Stomach smooth muscle (tissue), 2 donors: ENCODE measurements around the gene FAXC.

ENCODE experiments used
- H3K27ac ChIP-seq: one replicate; pipeline ENCODE4 v1.7.0; 2013; ENCODE audit warnings: mild to moderate bottlenecking, low read length, inconsistent platforms
- H3K27me3 ChIP-seq, 2 donors: one replicate each; pipeline ENCODE4 v1.7.0; 2013; ENCODE audit warnings: low read length in 2 of 2; ENCODE audit not compliant: insufficient read depth in 2 of 2, control insufficient read depth in 1 of 2
- H3K36me3 ChIP-seq, 2 donors: one replicate each; pipeline ENCODE4 v1.7.0; 2013; ENCODE audit warnings: low read length in 2 of 2; ENCODE audit not compliant: control insufficient read depth in 2 of 2, insufficient read depth in 2 of 2
- H3K4me1 ChIP-seq: one replicate; pipeline ENCODE4 v1.7.0; 2013; ENCODE audit warnings: low read length; ENCODE audit not compliant: control insufficient read depth, insufficient read depth
- H3K4me3 ChIP-seq, 2 donors: one replicate each; pipeline ENCODE4 v1.7.0; 2013; ENCODE audit warnings: low read length in 2 of 2
- H3K9ac ChIP-seq, 2 donors: one replicate each; pipeline ENCODE4 v1.7.0; 2013; ENCODE audit warnings: low read length in 2 of 2, mild to moderate bottlenecking in 1 of 2
- H3K9me3 ChIP-seq, 2 donors: one replicate each; pipeline ENCODE4 v1.7.0; 2013; ENCODE audit warnings: low read length in 2 of 2; ENCODE audit not compliant: control insufficient read depth in 2 of 2
- donor health status: healthy.
- donor health status: Pancreatic carcinoma.

Gene FAXC

DNA sequence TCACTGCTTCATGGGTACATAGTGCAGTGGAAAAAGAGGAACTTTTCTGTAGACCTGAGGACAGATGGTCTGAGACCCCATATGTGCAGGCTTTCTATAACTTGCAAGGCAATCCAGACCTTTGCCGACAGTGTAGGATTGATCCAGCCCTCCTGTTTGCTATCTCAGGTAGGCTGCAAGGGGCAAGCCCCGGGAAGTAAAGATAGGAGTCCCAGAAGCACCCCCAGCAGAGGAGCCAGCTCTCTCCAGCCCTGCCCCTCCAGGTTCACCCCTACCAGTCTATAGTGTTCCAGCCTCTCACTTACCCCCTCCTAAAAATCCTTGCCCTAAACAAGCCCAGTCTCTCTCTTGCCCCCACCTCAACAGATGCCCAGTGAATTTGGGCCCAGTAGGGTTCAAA is 96.2 kb downstream of the FAXC start:
- Histone ChIP-seq H3K4me1 (no peaks in the 10 kb centered on the region), H3K27ac (no peak overlapping the region), H3K27me3 (no peaks in the 10 kb centered on the region), H3K4me3 (no peak overlapping the region), H3K9ac (no peak overlapping the region), H3K9me3 (no peaks in the 10 kb centered on the region), H3K36me3 (no peaks in the 10 kb centered on the region)

DNA sequence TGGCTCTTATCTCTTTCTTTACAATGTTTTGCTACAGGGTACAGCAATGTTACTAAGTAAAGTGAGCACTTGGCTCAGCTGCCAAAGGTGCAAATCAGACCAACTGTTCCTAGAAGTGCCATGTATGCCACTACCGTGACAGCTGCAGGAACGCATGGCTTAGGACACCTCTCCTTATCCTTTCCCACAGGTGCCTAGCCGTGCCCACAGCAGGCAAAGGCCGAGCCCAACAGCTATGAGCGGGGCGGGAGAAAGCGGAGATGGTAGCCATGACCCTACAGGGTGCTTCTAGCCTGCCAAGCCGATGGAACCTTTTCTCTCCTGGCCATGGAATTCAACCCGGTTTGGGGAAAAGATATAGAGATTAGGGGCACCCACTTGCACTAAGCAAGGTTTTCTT is 97.1 kb downstream of the FAXC start:
- Histone ChIP-seq H3K9ac (no peak overlapping the region), H3K27me3 (no peaks in the 10 kb centered on the region), H3K27ac (no peak overlapping the region), H3K4me1 (no peaks in the 10 kb centered on the region), H3K4me3 (no peak overlapping the region), H3K36me3 (no peaks in the 10 kb centered on the region), H3K9me3 (no peaks in the 10 kb centered on the region)

DNA sequence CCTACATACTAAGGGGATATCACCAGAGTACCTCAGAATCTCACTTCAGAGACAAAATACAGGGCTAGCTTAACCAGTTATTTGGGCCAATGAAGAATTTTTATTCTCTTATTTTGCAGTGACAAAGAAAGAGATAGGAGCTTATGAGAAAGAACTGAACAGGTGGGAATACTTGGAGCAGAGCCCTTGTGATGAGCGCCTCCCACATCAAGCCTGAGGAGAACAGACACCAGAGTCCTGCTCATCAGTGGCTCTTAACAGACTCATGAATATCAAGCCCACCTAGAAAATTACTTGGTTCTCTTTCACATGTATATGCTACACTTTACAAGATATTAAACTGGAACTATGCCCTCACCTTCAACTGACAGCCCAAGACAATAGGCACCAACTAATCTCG is 99.0 kb downstream of the FAXC start:
- H3K27ac ChIP-seq = no peak overlapping the region
- no peaks in the 10 kb centered on the region for H3K9me3 ChIP-seq
- no peak overlapping the region for H3K4me3 ChIP-seq
- no peaks in the 10 kb centered on the region for H3K27me3 ChIP-seq
- H3K9ac ChIP-seq = no peak overlapping the region
- H3K36me3 ChIP-seq = no peaks in the 10 kb centered on the region
- H3K4me1 ChIP-seq = no peaks in the 10 kb centered on the region

DNA sequence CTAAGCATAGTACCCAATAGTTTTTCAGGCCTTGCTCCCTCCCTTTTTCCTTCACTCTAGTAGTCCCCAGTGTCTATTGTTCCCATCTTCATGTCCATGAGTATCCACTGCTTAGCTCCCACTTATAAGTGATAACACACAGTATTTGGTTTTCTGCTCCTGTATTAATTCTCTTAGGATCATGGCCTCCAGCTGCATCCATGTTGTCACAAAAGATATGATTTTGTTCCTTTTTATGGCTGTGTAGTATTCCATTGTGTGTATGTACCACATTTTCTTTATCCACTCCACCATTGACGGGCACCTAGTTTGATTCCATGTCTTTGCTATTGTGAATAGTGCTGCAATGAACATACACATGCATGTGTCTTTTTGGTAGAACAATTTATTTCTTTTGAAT is 102.9 kb downstream of the FAXC start:
- no peaks in the 10 kb centered on the region for H3K9me3 ChIP-seq
- no peaks in the 10 kb centered on the region for H3K27me3 ChIP-seq

DNA sequence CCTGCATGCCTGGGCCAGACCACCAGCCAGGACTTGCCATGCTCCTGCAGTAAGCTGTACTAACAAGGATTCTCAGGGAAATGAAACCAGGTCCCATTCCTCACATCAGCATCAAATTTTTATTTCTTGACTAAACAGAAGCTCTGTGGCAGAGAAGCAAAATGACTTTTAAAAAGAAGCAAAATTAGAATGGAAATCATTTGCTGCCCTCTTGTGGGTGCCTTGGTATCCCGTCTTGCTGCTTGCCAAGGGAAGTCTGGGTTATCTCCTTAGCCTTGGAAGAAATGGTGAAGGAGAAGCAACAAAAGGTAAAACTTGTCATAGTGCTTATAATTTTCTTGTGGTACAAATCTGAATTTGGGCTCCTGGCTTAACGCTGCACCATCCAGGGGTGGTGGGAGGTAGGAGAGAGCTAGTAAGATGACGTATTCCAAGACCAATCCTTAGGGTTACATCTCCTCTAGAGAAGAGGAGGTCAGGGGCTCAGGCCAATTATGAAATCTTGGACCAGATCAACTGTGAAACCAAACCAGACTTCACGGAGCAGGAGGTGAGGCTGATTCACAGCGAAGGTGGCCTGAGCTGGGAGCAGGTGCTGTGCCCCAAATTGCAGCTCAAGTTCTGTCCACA is 107.5 kb downstream of the FAXC start:
- no peak overlapping the region for H3K9ac ChIP-seq
- H3K27me3 ChIP-seq = no peaks in the 10 kb centered on the region
- no peaks in the 10 kb centered on the region for H3K4me1 ChIP-seq
- H3K9me3 ChIP-seq = peaks cover 0 to 3% of the 10 kb centered on the region in 2 donors
- no peak overlapping the region for H3K4me3 ChIP-seq
- H3K36me3 ChIP-seq = no peaks in the 10 kb centered on the region
- no peak overlapping the region for H3K27ac ChIP-seq

More for the DNA sequence above, 102.9 kb downstream of the FAXC start:
- no peak overlapping the region for H3K9ac ChIP-seq
- no peaks in the 10 kb centered on the region for H3K36me3 ChIP-seq
- no peak overlapping the region for H3K27ac ChIP-seq
- no peak overlapping the region for H3K4me3 ChIP-seq
- H3K4me1 ChIP-seq = no peaks in the 10 kb centered on the region

DNA sequence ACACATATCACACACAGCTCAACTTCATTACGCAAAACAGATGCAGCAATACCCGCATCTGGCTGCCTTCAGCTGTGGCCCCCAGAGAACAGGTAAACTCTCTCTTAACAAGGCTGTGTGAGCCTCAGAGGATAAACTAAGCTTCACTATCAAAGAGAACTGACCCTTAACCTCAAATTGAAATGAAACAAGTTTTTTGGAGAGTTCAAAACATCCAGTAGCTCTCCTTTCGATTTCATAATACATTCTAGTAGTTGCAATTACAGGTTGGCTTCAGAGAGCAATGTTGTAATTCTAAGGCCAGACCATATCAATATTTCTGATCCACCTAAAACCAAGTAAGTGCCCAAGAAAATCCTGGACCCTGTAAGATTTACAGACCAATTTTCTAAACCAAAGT is 113.5 kb downstream of the FAXC start:
- no peaks in the 10 kb centered on the region for H3K36me3 ChIP-seq
- no peak overlapping the region for H3K4me3 ChIP-seq
- H3K4me1 ChIP-seq = no peaks in the 10 kb centered on the region
- peaks cover 0 to 3% of the 10 kb centered on the region in 2 donors for H3K9me3 ChIP-seq
- no peak overlapping the region for H3K27ac ChIP-seq
- no peak overlapping the region for H3K9ac ChIP-seq
- peaks cover 5 to 12% of the 10 kb centered on the region in 2 donors for H3K27me3 ChIP-seq

DNA sequence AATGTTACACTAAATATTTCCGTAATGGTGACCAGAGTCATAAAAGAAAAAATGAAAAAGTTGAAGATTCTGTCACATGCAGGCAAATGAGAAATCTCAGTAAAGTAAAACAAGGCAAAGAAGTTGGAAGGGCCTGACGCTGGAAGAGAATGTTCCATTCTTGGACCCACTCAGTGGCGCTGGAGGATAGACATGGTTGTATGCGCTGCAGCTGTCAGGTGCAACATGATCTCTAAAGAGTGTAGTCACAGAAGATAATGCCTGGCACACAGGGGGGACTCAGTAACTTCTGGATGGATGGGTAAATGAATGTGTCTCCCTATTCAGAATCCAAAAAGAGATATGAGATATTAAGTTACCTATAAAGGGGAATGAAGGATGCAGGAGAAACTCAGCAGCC is 116.3 kb downstream of the FAXC start:
- H3K27me3 ChIP-seq = peaks cover 5 to 12% of the 10 kb centered on the region in 2 donors

DNA sequence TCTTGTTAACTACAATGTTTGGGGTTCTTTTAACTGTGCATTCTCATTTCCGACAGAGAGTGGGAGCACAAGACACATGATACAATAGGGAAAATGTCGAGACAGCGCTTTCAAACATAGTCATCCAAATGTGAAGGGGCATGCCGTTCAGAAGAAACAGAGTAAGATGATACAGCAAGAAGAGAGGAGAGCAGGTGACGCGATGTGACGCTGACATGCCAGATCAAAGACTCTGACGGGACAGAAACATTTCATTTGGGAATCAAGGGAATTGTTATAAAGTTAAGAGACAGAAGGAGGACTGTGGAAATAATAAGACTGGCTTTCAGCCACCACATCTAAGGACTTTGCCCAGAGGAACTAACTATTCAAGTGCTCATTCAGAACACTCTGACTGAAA is 117.4 kb downstream of the FAXC start:
- Histone ChIP-seq H3K4me3 (no peak overlapping the region), H3K4me1 (no peaks in the 10 kb centered on the region), H3K36me3 (no peaks in the 10 kb centered on the region), H3K9ac (no peak overlapping the region), H3K9me3 (no peaks in the 10 kb centered on the region), H3K27ac (no peak overlapping the region), H3K27me3 (peaks cover 5 to 12% of the 10 kb centered on the region in 2 donors)

More for the DNA sequence above, 116.3 kb downstream of the FAXC start:
- Histone ChIP-seq H3K9ac (no peak overlapping the region), H3K4me3 (no peak overlapping the region), H3K9me3 (no peaks in the 10 kb centered on the region), H3K4me1 (no peaks in the 10 kb centered on the region), H3K27ac (no peak overlapping the region), H3K36me3 (no peaks in the 10 kb centered on the region)

DNA sequence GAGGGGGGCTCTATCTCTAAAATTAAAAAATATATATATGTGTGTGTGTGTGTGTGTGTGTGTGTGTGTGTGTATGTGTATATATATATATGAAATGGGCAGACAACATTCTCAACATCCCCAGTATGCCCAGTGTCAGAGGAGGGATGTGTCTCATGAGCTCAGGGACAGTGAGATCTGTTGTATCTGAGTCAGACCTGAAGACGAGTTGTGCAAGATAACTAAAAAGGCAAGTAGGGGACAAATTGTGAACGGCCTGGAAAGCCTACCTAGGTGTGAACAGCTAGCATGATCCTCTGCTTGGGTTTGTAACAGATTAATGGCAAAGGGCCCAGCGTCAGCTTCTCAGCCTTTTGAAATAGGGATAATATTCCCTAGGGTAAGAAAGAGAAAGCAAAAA is 124.3 kb downstream of the FAXC start:
- Histone ChIP-seq H3K27me3 (no peaks in the 10 kb centered on the region), H3K9me3 (no peaks in the 10 kb centered on the region), H3K9ac (no peak overlapping the region), H3K36me3 (no peaks in the 10 kb centered on the region), H3K4me3 (no peak overlapping the region), H3K4me1 (no peaks in the 10 kb centered on the region), H3K27ac (no peak overlapping the region)
